DMS79 (cell line): ENCODE results near the gene DOC2A.
A peak's percentile ranks its signal among the peaks of the same experiment; 100 is the strongest.

Experiments
- DNase-seq: peaks from one replicate; lab custom pipeline; 2025; lab: John Stamatoyannopoulos, UW

The DOC2A gene

DNA sequence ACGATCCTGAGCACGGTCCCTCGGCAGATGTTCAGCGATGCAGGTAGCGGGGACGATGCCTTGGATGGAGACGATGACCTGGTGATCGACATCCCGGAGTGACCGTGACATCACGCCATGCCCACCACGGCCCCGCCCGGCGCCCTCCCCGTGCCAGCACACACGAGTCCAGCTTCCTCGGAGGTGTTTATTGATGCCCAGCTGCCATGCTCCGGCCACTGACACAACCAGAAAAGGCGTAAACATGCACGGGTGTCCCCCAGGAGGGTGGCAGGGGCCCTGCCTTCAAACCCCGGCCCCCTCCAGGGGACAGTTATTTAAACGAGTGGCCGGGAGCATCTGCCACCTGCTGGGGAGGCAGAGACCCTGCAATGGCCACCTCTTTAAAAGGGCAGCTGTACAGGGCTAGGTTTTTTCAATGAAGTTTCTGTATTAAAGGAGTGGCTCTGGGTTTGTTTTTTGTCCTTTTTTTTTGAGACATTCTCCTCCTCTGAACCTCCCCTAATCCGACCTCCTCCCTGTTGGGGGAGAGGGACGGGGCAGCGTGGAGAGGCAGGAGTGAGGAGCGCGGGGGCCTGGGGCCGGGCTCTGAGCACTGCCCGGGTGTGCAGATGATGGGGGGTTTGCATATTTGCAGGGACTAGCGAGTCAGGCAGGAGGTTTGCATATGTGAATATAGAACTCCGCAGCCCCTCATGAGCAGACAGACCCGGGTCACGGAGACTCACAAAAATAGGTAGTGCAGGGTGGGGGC, 5.3 kb downstream of the DOC2A start:
- peak; percentile 57 for DNase-seq

DNA sequence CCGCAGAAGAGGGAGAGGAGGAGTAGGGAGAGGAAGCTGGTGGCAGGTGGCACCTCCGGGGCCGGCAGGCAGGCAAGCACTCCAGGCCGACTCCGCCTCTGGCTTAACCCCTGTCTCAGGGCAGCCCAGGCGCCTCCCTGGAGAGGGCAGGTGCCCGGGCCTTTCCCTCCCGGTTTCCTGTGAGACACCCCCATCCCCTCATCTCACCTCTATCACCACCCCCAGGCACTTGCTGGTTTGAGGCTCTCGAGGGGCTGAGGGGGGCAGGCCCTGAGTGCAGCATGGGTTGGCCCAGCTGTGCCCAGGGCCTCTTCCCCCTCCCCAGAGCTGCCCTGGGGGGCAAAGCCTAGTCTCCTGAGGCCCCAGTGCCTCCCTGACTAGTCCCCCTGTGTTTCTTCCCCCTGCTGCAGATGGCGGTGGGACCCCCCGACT, 6.0 kb downstream of the DOC2A start:
- DNase-seq, result peak; percentile 78

DNA sequence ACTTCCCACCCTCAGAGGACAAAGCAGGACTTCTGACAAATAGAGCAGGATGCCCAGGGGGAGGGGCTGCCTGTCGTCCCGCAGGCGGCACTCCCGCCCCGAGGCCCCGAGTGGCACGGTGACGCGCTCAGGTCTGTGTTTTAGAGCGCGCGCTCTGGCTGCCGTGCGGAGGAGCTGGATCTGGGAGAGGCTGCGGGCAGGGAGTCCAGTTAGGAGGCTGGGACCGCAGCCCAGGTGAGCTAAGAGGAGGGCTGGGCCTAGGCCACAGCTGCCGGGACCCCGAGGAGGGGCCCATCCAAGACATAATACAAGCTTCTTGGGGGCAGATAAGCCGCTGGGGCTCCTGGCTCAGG, 6.4 kb downstream of the DOC2A start:
- DNase-seq, result peak; percentile 89

DNA sequence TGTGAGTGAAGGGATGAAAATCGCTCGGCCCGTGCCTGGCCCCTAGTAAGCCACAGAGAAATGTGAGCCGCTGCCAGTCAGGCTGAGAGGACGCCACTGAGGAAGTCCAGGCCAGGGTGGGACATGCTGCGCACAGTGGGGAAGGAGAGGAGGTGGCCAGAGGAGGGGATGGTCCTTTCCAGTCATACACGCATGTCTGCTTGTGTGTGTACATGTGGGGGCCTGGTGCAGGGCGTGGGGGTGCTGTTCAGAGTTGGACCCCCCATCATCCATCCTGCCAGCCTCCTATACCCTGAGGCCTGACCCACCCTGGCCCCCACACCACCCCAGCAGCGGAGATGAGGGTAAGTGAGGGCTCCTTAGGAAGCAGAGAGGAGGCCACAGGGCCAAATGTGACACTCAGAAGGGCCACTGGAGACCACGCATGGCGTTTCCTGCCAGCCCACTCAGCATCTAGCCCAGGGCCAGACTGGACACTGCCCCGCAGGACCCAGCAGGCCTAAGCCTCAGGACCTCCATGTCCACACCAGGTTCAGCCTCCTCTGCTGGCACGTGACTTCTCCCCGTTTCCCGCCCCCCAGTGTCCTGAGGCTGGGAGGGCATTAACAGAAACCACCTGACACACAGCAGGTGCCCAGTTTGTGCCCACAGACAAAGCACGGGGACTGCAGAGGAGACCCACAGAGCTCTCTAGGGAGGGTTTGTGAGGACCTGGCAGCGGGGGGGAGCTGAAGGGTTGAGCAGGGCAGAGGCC, 7.0 kb downstream of the DOC2A start:
- peak; percentile 89 for DNase-seq

DNA sequence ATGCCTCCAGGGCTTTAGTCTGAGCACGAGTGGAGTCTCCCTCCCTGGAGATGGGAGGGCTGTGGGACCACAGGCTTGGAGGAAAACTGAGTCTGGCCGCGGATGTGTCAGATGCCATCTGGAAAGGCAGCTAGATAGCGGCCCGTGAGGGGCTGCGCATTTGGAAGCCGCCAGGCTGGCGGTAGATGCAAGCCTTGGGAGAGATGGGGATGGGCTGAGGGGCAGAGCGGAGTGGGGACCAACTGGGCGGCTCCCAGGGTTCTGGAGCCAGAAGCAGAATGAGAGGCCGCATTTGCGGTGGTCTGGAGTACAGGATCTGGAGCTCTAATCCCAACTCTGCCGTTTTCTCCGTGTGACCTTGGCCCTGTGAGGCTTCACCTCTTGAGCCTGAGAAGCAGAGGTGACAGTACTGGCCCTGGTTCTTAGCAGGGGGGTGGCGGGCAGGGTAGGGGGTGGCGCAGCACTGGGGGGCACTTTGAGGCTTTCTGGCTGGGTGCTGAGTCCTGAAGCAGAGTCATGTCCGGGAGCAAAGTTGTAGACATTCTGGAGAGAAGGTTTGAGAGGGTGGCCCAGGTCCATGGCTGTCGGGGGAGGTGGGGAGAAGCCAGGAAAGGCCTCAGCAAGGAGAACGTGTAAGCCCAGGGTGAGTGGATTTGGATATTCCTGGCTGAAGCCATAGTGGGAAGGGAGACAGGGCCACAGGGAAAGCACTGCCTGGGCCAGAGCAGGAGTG, 8.0 kb downstream of the DOC2A start:
- no peak for DNase-seq

DNA sequence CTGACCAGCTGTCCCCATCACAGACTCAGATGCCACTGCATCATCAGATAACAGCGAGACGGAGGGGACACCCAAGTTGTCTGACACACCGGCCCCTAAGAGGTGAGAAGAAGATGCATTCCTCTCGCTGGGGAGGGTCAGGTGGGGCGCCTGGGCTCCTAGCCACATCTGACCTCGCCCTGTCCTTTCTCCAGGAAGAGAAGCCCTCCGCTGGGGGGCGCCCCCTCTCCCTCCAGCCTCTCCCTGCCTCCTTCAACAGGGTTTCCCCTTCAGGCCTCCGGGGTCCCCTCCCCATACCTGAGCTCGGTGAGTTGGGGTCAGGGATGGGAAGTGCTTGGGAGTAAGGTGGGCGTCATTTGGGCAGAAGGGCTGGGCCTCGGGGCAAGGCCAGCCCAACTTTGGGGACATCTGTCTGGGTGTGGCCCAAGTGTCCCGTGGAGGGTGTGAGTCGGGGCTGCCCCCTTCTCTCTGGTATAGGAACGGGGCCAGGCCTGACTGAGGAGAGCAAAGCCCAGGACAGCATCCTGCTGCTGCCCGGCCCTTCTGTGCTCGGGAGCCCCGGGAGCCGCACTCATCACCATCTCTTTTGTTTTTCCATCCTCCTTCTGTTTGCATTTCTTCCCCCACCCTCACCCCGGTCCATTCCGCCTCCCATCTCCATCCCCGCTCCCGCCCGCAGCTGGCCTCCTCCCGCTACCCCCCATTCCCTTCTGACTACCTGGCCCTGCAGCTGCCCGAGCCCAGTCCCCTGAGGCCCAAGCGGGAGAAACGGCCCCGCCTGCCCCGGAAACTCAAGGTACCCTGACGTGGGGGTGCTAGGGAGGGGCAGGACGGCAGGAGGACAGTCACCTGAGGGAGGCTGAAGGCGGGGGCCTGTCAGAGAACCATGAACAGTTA, 9.8 kb downstream of the DOC2A start:
- DNase-seq, result no peak

DNA sequence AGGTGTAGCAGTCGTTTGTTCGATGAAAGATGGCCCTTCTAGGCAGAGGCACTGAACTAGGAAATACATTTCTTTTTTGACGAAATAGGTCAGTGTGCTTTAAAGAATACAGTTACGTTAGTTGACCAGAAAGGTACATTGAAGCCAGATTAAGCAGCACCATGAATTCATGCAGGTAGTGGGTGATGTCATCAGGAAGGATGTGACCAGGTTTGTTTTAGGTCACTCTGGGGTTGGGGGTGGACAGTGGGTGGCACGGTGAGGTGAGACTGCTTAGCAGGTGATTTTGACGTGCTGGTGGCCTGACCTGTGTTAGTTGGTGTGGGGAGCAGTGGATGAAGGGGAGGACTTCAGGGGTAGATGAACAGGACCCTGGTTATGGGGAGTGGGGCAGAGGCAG, 11.2 kb downstream of the DOC2A start:
- DNase-seq, result no peak

DNA sequence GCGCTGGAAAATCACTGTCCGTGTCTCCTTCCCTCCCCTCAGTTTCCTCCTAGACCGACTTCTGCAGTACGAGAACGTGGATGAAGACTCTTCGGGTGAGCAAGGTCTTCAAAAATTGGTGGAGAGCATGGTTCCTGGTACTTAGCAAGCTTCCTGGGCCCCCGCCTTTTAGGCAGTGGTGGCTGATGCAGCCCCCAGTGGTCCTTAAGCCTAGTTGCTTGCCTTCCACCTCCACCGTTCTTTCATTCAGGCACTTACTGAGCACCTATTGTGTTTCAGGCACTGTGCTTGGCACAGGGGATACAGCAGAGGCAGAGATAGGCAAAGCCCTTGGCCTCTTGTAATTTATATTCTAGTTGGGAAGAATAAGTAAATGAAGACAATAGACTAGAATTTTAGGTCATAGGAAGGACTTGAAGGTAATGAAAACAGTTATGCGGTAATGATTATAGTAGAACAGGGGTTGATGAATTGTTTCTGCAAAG, 14.0 kb downstream of the DOC2A start:
- no peak for DNase-seq

DNA sequence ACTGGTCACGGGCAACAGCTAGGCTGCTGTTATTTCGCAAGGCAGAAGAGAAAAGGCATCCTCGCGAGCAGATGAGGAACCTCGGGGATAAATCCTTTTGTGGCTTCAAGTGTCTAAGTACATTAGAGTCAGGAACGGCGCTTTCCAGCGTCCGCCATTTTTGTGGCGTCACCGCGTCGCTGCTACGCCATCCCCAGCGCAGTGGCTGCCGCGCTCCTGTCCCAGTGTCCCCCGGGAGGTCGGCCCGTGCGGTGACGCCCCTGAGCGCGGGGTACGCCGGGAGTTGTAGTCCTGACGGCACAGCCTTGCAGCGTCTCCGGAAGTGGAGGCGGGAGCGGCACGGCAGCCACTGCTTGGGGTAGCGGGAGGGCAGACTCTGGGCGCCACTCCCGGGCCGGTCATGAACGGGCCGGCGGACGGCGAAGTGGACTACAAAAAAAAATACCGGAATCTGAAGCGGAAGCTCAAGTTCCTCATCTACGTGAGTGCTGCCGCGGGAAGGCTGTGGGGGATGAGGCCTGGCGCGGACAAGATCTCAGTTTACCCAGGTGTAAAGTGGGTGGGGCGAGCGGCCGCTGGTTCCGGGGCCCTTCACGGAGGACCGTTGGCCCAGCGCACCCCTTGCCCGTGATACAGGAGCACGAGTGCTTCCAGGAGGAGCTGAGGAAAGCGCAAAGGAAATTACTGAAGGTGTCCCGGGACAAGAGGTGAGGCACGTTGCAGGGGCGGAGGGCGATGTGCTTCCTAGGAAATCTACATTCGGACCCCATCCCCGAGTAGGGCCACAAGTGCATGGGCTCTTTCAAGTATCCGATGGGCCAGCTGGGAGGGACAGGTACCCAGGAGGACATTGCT, 14.7 kb downstream of the DOC2A start, which contains the start of gene INO80E:
INO80E (plus strand) TSS at position 331 of the 855 bp plus-strand sequence; CDS start at position 401, 70 bp downstream.
- peak; percentile 86 for DNase-seq

DNA sequence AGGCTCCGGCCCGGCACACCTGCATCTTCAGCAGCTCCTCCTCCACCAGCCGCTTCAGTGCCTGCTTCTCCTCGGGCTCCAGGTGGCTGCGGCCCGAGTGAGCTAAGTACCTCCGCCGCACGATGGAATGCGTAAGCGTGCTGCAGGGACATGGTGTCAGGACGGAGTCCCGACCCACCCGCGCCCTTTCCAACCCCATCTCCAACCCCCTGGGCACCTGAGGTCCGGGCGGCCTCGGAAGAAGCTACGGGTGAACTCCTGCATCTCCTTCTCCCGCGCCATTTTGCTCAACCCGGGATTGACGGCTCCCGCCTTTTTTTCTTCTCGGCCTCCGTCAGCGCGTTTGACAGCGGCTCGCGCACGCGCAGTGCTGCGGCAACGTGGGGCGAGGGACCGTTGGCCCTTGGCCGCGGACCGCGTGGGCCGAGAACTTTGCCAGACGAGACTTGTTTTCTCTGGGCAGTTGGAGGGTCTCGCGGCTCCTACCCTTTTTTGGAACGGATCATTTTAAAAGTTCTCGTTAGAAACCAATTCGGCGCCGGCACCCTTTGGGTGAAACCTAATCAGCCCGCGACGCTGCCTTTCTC, 15.4 kb downstream of the DOC2A start, which contains the start of gene HIRIP3:
HIRIP3 (minus strand) TSS at position 294 of the 587 bp plus-strand sequence; CDS start at position 282, 12 bp downstream.
- DNase-seq, result peak; percentile 87

DNA sequence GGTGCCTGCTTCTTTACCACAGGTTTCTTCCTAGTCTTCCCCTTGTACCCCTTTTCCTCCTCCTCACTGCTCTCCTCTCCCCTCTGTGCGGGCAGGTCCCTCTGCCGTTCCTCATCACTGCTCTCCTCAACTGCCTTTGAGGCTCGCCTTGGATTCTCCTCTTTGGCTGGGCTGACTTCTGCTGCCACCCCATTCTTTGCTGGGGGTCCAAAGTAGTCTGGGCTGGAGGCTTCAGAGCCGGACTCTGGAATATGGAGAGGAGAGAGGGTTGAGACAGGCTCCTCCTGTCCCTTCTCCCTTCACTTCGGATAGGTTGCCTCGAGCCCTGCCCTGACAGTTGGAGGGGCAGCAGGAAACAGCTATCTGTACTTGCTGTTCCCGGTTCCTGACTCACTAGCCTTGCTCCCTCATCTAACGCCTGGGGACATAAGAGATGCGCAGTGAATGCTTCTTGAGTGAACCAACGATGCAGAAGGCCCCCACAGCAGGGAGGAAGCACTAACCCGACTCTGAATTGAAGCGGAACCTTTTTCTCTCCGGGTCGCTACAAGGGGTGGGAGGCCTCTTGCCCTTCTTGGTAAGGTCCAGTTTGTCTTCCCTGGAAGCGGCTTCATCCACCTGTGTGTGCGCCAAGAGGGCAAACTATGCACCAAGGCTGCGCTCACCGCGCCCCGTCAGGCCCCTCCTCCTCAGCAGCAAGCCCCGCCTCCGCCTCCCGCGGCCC, 16.1 kb downstream of the DOC2A start:
- DNase-seq, result peak; percentile 64

DNA sequence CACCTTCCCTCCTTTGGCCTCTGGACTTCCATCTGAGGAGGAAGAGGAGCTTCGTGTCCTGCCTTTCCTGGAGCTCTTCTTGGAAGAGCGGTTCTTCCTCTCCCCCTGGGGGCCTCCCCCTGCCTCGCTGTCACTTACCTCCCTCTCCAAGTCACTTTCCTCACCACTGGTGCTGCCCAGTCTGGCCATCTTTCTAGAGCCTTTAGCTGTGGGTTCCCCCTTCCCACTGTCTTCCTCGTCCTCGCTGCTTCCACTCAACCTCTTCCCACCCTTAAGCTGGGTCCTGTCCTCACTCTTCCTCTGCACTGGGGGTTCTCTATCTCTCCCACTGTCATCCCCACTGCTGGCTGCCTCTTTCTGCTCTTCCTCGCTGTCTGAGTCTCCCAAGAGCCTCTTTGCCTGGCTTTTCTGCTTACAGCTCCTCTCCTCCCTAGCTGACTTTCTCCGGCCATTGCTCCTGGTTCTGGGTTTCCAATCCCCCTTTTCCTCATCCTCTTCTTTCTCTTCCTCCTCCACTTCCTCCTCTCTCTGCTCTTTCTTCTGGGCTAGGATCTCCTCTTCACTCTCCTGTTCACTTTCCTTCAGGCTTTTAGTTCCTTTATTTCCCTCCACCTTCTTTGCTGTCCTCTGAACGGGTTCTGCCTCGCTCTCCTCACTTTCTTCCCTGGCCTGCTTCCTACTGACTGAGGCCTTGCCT, 16.8 kb downstream of the DOC2A start:
- DNase-seq, result no peak

DNA sequence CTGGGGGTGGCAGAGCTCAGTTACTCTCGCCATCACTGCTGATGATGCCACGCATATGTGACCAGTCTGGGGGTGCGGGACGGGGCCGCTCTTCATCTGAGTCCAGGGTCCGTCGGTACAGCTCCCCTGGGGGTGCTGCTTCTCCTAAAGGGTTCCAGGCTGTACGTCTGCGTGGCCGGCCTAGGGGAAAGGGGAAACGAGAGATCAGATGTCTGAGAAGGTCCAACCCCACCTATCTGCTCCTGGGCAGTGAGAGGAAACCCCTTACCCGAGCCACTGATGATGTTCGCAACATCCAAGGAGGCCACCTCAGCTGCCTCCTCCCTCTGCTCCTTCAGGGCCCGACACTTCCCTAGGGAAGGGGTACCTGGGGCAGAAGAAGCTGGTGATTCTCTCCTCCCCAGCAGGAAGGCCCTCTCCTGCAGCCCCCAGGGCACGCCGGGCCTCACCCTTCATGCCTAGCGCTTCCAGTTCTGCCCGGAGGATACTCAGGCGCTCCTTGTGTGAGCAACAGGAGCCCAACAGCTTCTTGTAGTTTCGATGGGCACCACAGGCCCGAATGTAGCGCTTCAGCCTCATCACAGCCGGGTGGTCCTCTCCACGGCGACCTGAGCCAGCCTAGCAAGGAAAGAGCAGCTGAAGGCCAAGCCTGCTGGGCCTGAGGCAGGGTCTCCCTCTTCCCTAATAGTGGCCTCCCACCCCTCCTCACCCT, 17.5 kb downstream of the DOC2A start:
- no peak for DNase-seq

DNA sequence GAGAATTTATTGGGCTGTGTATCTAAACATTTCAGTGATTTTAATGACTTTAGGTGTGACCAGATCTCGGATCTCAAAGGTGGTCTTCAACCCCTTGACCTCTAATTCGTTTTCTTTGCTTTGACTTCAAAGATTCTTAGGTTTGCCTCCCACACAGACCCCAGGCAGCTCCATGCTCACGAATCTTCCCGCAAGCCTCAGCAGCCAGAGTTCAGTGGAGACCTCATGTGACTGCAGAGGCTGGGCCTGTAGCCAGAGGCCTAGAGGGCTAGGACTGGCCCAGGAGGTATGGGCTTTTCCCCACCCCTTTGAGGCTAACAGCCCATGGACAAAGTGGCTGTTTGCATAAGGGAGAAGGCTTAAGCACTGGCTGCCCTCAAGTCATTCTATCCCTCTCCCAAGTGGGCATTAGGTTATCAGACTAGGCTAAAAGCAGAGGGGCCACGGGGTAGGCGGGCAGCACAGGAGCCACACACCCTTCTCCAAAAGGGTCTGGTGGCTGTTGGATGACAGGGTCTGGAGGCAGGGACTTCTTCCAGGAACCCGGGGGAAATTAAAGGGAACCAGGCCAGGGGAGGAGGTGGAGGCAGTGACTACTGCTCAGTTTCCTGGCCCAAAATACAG, 18.4 kb downstream of the DOC2A start:
- no peak for DNase-seq

DNA sequence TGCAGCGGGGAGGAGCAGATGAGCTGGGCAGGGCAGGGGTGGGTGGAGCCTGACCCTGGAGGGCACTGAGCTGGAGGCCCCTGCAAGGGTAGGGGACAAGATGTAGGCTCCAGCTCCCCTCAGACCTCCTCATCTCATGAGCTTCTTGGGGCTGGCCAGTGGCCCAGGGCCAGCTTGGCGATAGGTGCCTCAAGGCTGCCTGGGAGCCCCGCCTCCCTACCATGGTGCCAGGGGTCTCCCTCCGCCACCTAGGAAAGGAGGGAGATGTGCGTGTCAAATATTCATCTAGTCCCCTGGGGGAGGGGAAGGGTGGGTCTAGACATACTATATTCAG, 19.3 kb downstream of the DOC2A start:
- DNase-seq, result no peak

DNA sequence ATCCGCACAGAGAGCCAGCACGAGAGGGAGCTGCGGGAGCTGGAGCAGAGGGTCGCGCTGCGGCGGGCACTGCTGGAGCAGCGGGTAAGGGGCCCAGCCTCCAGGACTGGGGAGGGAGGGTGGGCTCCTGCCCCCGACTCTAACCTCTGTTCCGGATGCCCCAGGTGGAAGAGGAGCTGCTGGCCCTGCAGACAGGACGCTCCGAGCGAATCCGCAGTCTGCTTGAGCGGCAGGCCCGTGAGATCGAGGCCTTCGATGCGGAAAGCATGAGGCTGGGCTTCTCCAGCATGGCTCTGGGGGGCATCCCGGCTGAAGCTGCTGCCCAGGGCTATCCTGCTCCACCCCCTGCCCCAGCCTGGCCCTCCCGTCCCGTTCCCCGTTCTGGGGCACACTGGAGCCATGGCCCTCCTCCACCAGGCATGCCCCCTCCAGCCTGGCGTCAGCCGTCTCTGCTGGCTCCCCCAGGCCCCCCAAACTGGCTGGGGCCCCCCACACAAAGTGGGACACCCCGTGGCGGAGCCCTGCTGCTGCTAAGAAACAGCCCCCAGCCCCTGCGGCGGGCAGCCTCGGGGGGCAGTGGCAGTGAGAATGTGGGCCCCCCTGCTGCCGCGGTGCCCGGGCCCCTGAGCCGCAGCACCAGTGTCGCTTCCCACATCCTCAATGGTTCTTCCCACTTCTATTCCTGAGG, 19.8 kb downstream of the DOC2A start:
- no peak for DNase-seq

DNA sequence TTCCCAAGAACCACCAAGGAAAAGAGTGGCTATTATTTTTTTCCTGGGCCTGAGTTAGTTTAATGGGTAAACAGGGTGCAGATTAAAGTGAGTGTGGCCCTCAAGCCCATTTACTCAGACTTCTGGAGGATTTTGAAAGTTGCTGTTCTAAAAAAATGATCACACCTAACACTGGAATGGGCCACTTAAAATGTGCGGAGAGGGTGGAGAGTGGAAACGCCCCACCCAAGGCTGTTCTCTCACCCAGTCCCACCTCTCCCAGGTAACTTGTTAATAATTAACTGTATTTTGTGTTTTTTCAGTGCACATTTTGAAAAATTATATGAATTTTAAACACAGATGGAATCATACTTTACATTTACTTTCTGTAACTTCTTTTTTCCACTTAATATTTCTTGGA, 20.8 kb downstream of the DOC2A start:
- no peak for DNase-seq
